NCI-H1105 (cell line): ENCODE data around the gene SSR1.
"Not testable (repeated sequence)": the region's sequence is repeated elsewhere in the genome, so short reads cannot be mapped to it uniquely, and the experiment has no call there.

Experiments used
- DNase-seq: peaks from one replicate; lab custom pipeline; 2025; lab: John Stamatoyannopoulos, UW

The SSR1 gene

DNA sequence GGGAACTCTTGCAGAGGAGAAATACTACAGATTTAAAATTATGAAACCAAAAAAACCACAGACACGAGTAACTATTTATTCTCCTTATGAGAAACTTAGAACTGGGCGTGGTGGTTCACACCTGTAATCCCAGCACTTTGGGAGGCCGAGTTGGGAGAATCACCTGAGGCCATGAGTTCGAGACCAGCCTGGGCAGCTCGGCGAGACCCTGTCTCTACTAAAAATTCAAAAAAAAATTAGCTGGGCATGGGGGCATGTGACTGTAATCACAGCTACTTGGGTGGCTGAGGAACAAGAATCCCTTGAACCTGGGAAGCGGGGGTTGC, 36.8 kb downstream of the SSR1 start:
- DNase-seq: no peak

- not testable (repeated sequence) for DNase-seq
Measured at GRCh38 chr6:7274525-7274924, 38.5 kb downstream of the SSR1 start.

DNA sequence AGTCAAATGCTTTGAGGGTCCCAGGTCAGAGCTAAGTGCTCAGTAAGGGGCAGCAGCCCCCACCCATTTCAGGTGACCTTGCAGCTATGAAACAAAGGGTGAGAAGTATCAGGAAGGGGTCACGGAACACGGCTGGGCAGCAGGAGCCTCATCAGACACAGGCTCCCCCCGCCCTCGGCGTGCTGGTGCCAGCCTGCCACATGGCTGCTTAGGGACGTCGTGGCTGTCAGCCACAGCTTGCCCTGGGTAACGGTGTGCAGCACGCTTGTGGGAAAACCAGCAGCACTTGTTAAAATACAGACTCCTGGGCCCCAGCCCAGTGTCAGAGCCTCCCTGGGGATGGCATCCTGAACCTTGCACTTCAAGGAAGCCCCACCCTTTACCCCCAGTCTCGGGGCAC, 39.3 kb downstream of the SSR1 start:
- no peak for DNase-seq

DNA sequence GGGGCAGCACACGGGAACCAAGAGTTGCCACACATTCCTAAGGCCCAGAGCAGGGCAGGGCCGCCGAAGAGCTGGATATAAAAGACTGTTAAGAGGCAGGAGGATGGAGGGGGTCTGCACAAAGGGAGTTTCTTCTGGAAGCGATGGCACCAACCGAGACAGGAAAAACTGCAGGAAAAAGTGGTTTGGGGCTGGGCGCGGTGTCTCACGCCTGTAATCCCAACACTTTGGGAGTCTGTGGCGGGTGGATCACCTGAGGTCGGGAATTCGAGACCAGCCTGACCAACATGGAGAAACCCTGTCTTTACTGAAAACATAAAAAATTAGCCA, 41.8 kb downstream of the SSR1 start:
- DNase-seq: no peak

- DNase-seq: no peak
Measured at GRCh38 chr6:7270320-7271204, 42.4 kb downstream of the SSR1 start.

GRCh38 chr6:7269816-7270215, 43.2 kb downstream of the SSR1 start:
- DNase-seq: no peak

GRCh38 chr6:7268816-7269555, 44.0 kb downstream of the SSR1 start:
- DNase-seq: no peak

GRCh38 chr6:7268362-7268761, 44.6 kb downstream of the SSR1 start:
- DNase-seq: no peak

DNA sequence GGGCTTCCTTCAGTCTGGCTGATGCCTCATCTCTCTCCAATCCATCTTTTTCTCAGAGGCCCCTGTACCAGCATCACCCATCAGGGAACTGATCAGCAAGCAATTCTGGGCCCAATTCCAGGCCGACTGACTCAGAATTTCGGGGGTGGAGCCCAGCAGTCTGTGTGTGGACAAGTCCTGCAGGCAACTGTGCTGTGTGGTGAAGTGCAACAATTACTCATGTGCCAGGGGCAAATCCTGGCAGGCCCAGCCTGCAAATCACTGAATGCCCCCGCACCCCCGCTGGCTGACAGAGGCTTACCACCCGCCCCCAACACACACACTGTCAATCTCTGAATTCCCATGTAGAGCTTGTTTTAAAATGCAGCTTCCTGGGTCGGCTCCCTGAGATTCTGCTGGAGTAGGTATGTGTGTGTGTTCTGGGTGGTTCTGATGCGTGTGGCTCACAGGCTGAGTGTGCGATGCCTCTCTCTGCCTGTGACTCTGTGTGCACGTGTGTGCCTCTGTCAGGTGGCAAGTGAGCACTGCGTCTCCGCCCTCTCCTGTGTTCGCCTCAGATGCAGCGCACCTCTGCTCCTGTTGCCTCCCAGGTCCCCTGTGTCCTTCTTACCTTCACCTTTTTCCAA, 45.4 kb downstream of the SSR1 start:
- peak; percentile 28 for DNase-seq

DNA sequence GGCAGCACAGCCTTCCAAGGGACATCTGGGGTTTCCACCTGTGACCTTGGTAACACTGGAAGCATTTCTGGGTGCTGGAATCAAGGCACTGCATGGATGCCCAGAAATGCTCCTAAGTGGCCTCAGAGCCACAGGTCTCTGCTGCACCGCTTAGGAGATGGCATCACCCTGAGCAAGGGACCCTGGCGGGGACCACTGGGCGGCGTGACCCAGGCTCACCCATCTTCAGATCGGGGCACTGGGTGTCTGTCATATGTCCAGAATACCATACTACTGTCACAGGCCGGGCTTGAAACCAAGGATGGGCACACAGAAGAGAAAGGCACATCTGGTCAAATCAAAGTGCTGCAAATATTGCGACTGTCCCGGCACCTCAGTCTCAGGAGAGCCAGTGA, 45.9 kb downstream of the SSR1 start:
- no peak for DNase-seq

GRCh38 chr6:7265385-7265726, 47.6 kb downstream of the SSR1 start:
- DNase-seq: not testable (repeated sequence)

DNA sequence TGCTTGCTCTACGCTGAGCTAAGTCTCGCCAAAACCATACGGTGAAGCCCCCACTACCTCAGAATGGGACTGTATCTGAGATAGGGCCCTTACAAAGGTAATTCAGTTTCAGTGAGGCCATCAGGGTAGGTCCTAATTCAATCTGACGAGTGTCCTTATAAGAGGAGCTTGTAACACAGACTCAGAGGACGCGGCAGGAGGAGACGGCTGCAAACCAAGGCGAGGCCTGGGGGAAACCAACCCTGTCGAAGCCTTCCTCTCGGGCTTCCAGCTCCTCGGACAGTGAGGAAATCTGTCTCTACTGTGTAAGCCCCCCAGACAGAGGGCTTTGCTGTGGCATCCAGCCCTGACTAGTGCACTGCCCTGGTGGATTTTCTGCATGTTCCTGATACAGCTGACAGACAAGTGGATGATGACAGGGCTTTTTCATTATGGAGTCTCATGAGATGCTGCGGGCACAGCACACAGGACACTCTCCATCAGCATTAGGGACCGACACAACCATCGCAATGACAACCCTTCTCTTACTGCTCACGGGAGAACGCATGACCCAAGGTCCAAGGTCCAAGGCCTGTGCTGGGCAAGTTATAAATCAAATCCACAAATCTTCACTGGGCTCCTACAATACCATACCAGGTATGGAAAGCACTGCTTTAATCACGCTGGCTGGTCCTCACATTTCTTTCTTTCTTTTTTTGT, 48.2 kb downstream of the SSR1 start:
- DNase-seq: no peak

- DNase-seq: no peak
Measured at GRCh38 chr6:7264041-7264440, 49.0 kb downstream of the SSR1 start.

- not testable (repeated sequence) for DNase-seq
Measured at GRCh38 chr6:7263519-7263805, 49.5 kb downstream of the SSR1 start.

- DNase-seq: no peak
Measured at GRCh38 chr6:7262746-7263518, 50.1 kb downstream of the SSR1 start.

DNA sequence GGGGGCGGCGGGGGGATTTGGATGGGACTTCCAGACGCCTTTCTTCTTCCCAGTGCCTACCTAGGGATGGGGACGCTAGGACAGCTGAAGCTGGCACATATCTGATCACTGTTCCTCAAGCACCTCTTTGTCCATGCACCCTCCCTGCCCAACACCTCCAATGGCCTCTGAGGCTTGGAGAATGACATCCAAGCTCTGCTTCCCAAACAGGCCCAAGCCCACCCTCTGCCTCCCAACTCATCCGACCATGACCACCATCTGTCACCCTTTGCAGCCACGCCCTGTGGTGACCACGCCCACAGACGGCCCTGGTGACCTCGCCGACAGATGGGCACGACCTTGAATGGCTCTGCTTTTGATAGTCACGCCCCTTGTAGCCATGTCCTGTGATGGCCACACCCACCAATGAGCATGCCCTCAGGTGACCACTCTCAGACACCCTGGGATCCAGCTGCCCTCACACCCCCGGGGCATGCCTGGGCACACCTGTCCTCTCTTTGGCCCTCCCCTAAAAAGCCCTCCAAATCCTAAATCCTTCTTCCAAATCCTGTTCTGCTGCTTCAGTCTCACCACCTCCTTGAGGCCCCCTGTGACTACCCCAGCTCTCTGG, 51.0 kb downstream of the SSR1 start:
- DNase-seq: peak; percentile 42

GRCh38 chr6:7261032-7261841, 51.8 kb downstream of the SSR1 start:
- DNase-seq: peak; percentile 80

GRCh38 chr6:7260291-7261031, 52.5 kb downstream of the SSR1 start:
- DNase-seq: no peak

DNA sequence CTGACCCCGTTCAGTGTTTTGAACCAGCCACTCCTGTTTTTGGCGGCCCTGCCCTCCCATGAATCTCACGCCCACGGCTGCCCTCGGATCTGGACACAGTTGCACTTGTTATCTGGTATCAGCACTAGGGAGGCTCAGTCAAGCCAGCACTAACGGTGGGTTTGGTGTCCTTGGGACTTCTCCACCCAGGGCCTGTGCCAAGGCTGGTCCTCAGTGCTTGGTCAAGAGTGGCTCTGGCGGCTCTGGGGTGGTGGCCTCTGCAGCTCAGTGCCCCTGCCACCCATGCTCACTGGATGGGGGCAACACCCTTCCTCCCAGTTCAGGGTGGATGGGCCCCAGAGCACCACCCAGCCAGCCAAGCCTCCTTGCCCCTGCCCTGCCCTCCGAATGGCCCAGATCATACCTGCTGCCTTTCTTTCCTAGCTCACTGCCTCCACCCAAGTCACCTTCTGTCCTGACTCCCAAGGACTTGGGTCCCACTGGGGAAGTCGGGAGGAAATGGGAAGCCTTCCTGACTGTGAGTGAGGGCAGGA, 54.7 kb downstream of the SSR1 start:
- no peak for DNase-seq
